ENCODE data around the gene SNX1.

GRCh38 chr15:64146520-64146884, 50.7 kb downstream of the SNX1 start:
- no peak for TF ChIP-seq YY1 (IDR thresholded peaks at IDR 0.05; ENCODE audit: insufficient read depth, insufficient read length)
- TF ChIP-seq ZNF274 (IDR thresholded peaks at IDR 0.05; ENCODE audit: low read depth, low read length), result no peak
